A549 (cell line): Measurements from ENCODE around the gene ZNRD2. TPM values are rescaled to one million over a fixed set of nuclear protein-coding genes. Genes with fewer than 3 reads are reported as not detected.

Experiments
- ATAC-seq, 2 experiments: fragments of 200-7000 bp in 1 of 2; fragments of >200 bp in 1 of 2; cut with Nextera tagmentation in 1 of 2; cut with Tn5 transposase in 1 of 2; 3 replicates each; pipeline versions ENCODE4 v1.8.0 to v1.9.1; 2018 to 2020; ENCODE audit warnings: mild to moderate bottlenecking in 1 of 2, moderate library complexity in 1 of 2
- CTCF ChIA-PET: fragments of 300-600 bp; sonication (Branson Sonifier 250); formaldehyde crosslinking; extraction: SDS; loops from one replicate; lab custom pipeline; 2021; ENCODE audit warnings: antibody characterized with exemption, inconsistent platforms; lab: Yijun Ruan, JAX
- POLR2A ChIA-PET: fragments of 350-600 bp; formaldehyde crosslinking; extraction: SDS; loops from one replicate; lab custom pipeline; 2021; ENCODE audit warnings: antibody characterized with exemption, inconsistent platforms; lab: Yijun Ruan, JAX
- DNase-seq, 2 experiments: peaks; one replicate each; pipeline versions ENCODE4 v3.0.0 to v3.0.0-alpha.2; 2011 to 2016; ENCODE audit warnings: low read depth in 1 of 2, low spot score in 1 of 2
- FAIRE-seq: peaks from 2 replicates; lab custom pipeline; 2011; peaks lifted over from hg19 to GRCh38; lab: Jason Lieb, UNC
- H3K27ac ChIP-seq, 2 experiments: fragments of >200 bp; sonication (Bioruptor Twin); formaldehyde crosslinking; 3 replicates each; pipeline ENCODE4 v1.5.1; 2016 to 2017
- H3K4me1 ChIP-seq: fragments of >200 bp; sonication (Bioruptor Twin); formaldehyde crosslinking; 3 replicates; pipeline ENCODE4 v1.6.1; 2016
- H3K4me2 ChIP-seq: fragments of >200 bp; sonication (Bioruptor Twin); formaldehyde crosslinking; 3 replicates; pipeline ENCODE4 v1.6.1; 2016
- H3K4me3 ChIP-seq: fragments of >200 bp; sonication (Bioruptor Twin); formaldehyde crosslinking; 3 replicates; pipeline ENCODE4 v1.5.1; 2016
- H3K9me3 ChIP-seq: fragments of >200 bp; sonication (Bioruptor Twin); formaldehyde crosslinking; 3 replicates; pipeline ENCODE4 v1.6.1; 2016
- ATOH8 ChIP-seq: fragments of 250-450 bp; sonication (Bioruptor Pico); IDR thresholded peaks from 2 replicates; pipeline ENCODE4 v1.5.0; 2020; ENCODE audit warnings: low read depth, mild to moderate bottlenecking, moderate library complexity
- CHD2 ChIP-seq: fragments of 150-350 bp; IDR thresholded peaks from 2 replicates; pipeline ENCODE4 v1.6.1; 2014; ENCODE audit warnings: low read length; ENCODE audit not compliant: partially characterized antibody
- EHF ChIP-seq: fragments of 250-450 bp; sonication (Bioruptor Pico); IDR thresholded peaks from 2 replicates; pipeline ENCODE4 v1.5.0; 2020; ENCODE audit warnings: mild to moderate bottlenecking
- EHMT2 ChIP-seq: fragments of 200-600 bp; sonication (generic); IDR thresholded peaks from 2 replicates; pipeline ENCODE4 v1.6.1; 2016; ENCODE audit warnings: antibody characterized with exemption, low read depth, mild to moderate bottlenecking, moderate library complexity
- ESRRA ChIP-seq: fragments of 150-350 bp; IDR thresholded peaks from 2 replicates; pipeline ENCODE4 v1.6.1; 2014; ENCODE audit warnings: mild to moderate bottlenecking, low read length, borderline replicate concordance
- FOSB ChIP-seq: fragments of 250-450 bp; sonication (Bioruptor Pico); IDR thresholded peaks from 2 replicates; pipeline ENCODE4 v1.5.0; 2020; ENCODE audit warnings: mild to moderate bottlenecking, moderate library complexity
- FOSL2 ChIP-seq, 2 experiments: fragments of 450-650 bp in 1 of 2; fragments of >200 bp in 1 of 2; sonication (Bioruptor Twin) in 1 of 2; formaldehyde crosslinking; IDR thresholded peaks; 2 replicates each; pipeline versions ENCODE4 v1.5.0 to v1.6.1; 2016 to 2020; ENCODE audit warnings: mild to moderate bottlenecking in 1 of 2, moderate library complexity in 1 of 2
- FOXS1 ChIP-seq: fragments of 250-450 bp; sonication (Bioruptor Pico); IDR thresholded peaks from 2 replicates; pipeline ENCODE4 v1.5.0; 2020; ENCODE audit warnings: mild to moderate bottlenecking, moderate library complexity
- MAFK ChIP-seq: fragments of 450-650 bp; IDR thresholded peaks from 2 replicates; pipeline ENCODE4 v1.6.1; 2014; ENCODE audit not compliant: partially characterized antibody
- MAX ChIP-seq: IDR thresholded peaks from 2 replicates; pipeline ENCODE4 v1.6.1; 2012
- MYC ChIP-seq: IDR thresholded peaks from 2 replicates; pipeline ENCODE4 v1.6.1; 2012; ENCODE audit warnings: mild to moderate bottlenecking, inconsistent platforms, low read length, improper control_type of control experiment, borderline replicate concordance
- PHF8 ChIP-seq: fragments of 200-600 bp; sonication (generic); IDR thresholded peaks from 2 replicates; pipeline ENCODE4 v1.6.1; 2016; ENCODE audit warnings: low read depth, mild to moderate bottlenecking, antibody characterized with exemption, moderate library complexity, borderline replicate concordance
- POLR2AphosphoS2 ChIP-seq: conservative IDR thresholded peaks from 2 replicates; pipeline ENCODE4 v1.6.1; 2012; ENCODE audit warnings: low read length, improper control_type of control experiment, inconsistent platforms
- RAD21 ChIP-seq, 2 experiments: fragments of >200 bp in 1 of 2; sonication (Bioruptor Twin) in 1 of 2; formaldehyde crosslinking in 1 of 2; IDR thresholded peaks in 1 of 2; conservative IDR thresholded peaks in 1 of 2; 2 replicates in 1 of 2; 3 replicates in 1 of 2; pipeline ENCODE4 v1.6.1; 2012 to 2018; ENCODE audit warnings: inconsistent platforms in 1 of 2
- RARB ChIP-seq: fragments of 250-450 bp; sonication (Bioruptor Pico); IDR thresholded peaks from 2 replicates; pipeline ENCODE4 v1.8.0; 2021; ENCODE audit warnings: mild to moderate bottlenecking, moderate library complexity
- RFX5 ChIP-seq: fragments of 450-650 bp; IDR thresholded peaks from 2 replicates; pipeline ENCODE4 v1.7.1; 2014; ENCODE audit warnings: antibody characterized with exemption, mild to moderate bottlenecking, moderate library complexity
- SMC3 ChIP-seq: fragments of >200 bp; sonication (Bioruptor Twin); formaldehyde crosslinking; IDR thresholded peaks from 3 replicates; pipeline ENCODE4 v1.6.1; 2018; ENCODE audit warnings: inconsistent platforms
- SREBF2 ChIP-seq: fragments of 450-650 bp; IDR thresholded peaks from 2 replicates; pipeline ENCODE4 v1.6.1; 2014; ENCODE audit warnings: mild to moderate bottlenecking, moderate library complexity
- ZC3H11A ChIP-seq: fragments of 450-650 bp; IDR thresholded peaks from 2 replicates; pipeline ENCODE4 v1.6.1; 2014; ENCODE audit warnings: antibody characterized with exemption, mild to moderate bottlenecking
- ZFP36 ChIP-seq: fragments of 450-650 bp; IDR thresholded peaks from 2 replicates; pipeline ENCODE4 v1.6.1; 2014; ENCODE audit warnings: borderline replicate concordance; ENCODE audit not compliant: partially characterized antibody
- WGBS: methylation state at CpG from one replicate; pipeline ENCODE4 v1.1.6; 2017; ENCODE audit errors: missing lambda C conversion rate; 5-methylcytosine and 5-hydroxymethylcytosine counted together
- polyA plus RNA-seq, 4 experiments: library from polyadenylated mRNA; depleted of rRNA in 3 of 4; stranded (reverse); fragments of >200 nt; fragmentation: RNase III in 1 of 4; extraction: RNeasy Plus Mini Kit Qiagen cat#74134 plus additional on column Dnase treatment in 1 of 4; gene quantifications; 2 replicates in 3 of 4; 3 replicates in 1 of 4; pipeline ENCODE4 v1.2.3, GENCODE V29; 2011 to 2017
- TF ChIP-seq, protein P1 (sequence below): fragments of 450-650 bp; IDR thresholded peaks from 2 replicates; pipeline ENCODE4 v1.6.1; 2014; ENCODE audit warnings: antibody characterized with exemption
- TF ChIP-seq, protein P2 (sequence below): fragments of >200 bp; sonication (Bioruptor Twin); formaldehyde crosslinking; IDR thresholded peaks from 3 replicates; pipeline ENCODE4 v1.5.1; 2016

Gene ZNRD2
- polyA plus RNA-seq, 2 of the 4 experiments (the other 2 are of a cell fraction): 28.2 to 66.1 TPM

- H3K4me3 ChIP-seq: no peak overlapping the region
- WGBS: 95% methylated on average over 3 of the region's 3 CpGs
- peaks cover 23% of the 10 kb centered on the region for H3K4me1 ChIP-seq
- FAIRE-seq (no peak), ATAC-seq (no peak), DNase-seq (no peak)
- H3K27ac ChIP-seq: no peak overlapping the region
- POLR2A ChIA-PET: interaction anchor here (0.6 kb wide), 1 partner anchor 8 kb away, joined by 3 read pairs; no protein-coding TSS in a partner anchor
- CTCF ChIA-PET: interaction anchor here (1.6 to 15.3 kb wide), 3 partner anchors 8 to 39 kb away, joined by 5 to 393 read pairs (median 10); partner anchors contain the start of genes FAM89B, LTBP3 and ZNRD2
- TF ChIP-seq EHMT2 (no peak), ZFP36 (no peak), ZC3H11A (no peak), EHF (no peak), PHF8 (no peak), POLR2AphosphoS2 (no peak), RFX5 (no peak), ATOH8 (no peak), FOSB (CRISPR knock-in tag) (no peak), MYC (no peak), RARB (CRISPR knock-in tag) (no peak), FOXS1 (CRISPR knock-in tag) (no peak), CHD2 (no peak)
- TF ChIP-seq, protein P1, sequence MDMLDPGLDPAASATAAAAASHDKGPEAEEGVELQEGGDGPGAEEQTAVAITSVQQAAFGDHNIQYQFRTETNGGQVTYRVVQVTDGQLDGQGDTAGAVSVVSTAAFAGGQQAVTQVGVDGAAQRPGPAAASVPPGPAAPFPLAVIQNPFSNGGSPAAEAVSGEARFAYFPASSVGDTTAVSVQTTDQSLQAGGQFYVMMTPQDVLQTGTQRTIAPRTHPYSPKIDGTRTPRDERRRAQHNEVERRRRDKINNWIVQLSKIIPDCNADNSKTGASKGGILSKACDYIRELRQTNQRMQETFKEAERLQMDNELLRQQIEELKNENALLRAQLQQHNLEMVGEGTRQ: no peak
- no peak overlapping the region for H3K4me2 ChIP-seq
- H3K9me3 ChIP-seq: no peaks in the 10 kb centered on the region
Observed at GRCh38 chr11:65549096-65549495, 21.2 kb upstream of the ZNRD2 start.

DNA sequence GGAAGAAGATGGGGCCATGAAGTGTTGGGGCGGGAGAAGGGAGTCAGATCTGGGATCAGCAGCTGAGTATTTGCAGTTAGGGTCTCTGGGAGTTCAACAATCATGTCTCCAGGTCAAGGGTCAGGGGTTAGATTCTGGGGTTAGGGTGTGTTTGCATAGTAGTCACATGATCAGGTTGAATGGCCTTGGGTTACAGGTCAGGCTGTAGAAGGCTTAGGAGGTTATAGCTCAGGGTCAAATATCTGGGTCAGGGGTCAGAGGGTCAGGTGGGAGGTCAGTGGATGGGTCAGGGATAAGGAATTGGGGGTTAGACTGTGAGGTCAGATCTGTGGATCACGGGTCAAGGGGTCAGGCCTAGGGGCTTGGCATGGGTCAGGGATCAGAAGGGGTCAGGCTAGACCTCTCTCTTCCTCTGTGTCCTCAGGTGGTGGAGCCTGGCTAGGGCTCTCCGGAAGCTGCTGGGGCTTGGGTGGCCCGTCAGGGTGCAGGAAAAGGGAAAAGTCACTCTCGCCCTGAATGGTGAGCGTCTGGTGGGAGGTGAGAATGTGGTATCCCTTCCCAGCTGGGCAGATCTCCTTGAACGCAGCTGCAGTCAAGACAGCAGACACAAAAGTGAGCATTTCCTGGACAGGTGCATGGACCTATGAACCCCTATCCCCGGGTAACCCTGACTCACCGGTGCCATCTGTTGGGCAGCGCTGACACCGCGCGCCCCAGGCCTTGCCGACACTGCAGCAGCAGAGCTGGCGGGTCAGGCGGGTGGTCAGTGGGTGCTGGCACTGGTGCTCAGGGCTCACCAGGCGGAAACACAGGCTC lies 18.5 kb upstream of the ZNRD2 start:
- CTCF ChIA-PET: interaction anchor here (0.5 to 8.0 kb wide), 26 partner anchors 9 to 479 kb away, joined by 3 to 148 read pairs (median 4); partner anchors contain the start of genes EHBP1L1, FAM89B, SCYL1 and ZNRD2
- H3K9me3 ChIP-seq: no peaks in the 10 kb centered on the region
- H3K4me3 ChIP-seq: no peak overlapping the region
- WGBS: 72% methylated on average over 16 of the region's 17 CpGs
- peaks cover 50% of the 10 kb centered on the region for H3K4me1 ChIP-seq
- DNase-seq (peak; percentile 58 to 81), ATAC-seq (peak; percentile 57 to 72; a peak in 5 of 6 replicates), FAIRE-seq (no peak)
- POLR2A ChIA-PET: interaction anchor here (0.5 to 1.2 kb wide), 2 partner anchors 11 to 451 kb away, joined by 4 to 6 read pairs; no protein-coding TSS in a partner anchor
- TF ChIP-seq MAFK (peak; percentile 22), FOSL2 (IDR thresholded peaks at IDR 0.05) (no peak), FOSL2 (CRISPR knock-in tag; IDR thresholded peaks at IDR 0.05) (0 out of 2 replicates have a peak, but pooled peaks have one; percentile 16), MAX (0 out of 2 replicates have a peak, but pooled peaks have one; percentile 36), ESRRA (peak; percentile 71), RFX5 (no peak), SREBF2 (no peak), SMC3 (peak; percentile 35; the same call in 1 of the 3 replicates), RAD21 (conservative IDR thresholded peaks at IDR 0.05 in 1 of 2, IDR thresholded peaks at IDR 0.05 in 1 of 2) (peak; percentile 42 to 52; a peak in 4 of 5 replicates)
- TF ChIP-seq, protein P2, sequence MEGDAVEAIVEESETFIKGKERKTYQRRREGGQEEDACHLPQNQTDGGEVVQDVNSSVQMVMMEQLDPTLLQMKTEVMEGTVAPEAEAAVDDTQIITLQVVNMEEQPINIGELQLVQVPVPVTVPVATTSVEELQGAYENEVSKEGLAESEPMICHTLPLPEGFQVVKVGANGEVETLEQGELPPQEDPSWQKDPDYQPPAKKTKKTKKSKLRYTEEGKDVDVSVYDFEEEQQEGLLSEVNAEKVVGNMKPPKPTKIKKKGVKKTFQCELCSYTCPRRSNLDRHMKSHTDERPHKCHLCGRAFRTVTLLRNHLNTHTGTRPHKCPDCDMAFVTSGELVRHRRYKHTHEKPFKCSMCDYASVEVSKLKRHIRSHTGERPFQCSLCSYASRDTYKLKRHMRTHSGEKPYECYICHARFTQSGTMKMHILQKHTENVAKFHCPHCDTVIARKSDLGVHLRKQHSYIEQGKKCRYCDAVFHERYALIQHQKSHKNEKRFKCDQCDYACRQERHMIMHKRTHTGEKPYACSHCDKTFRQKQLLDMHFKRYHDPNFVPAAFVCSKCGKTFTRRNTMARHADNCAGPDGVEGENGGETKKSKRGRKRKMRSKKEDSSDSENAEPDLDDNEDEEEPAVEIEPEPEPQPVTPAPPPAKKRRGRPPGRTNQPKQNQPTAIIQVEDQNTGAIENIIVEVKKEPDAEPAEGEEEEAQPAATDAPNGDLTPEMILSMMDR: peak; percentile 54
- TF ChIP-seq, protein P1: no peak
- H3K4me2 ChIP-seq: 0 out of 3 replicates have a peak overlapping the region, but pooled peaks have one; percentile 7
- no peak overlapping the region; a peak in 1 of 6 replicates for H3K27ac ChIP-seq
